HCEC 1CT (cell line): Measurements from ENCODE around the gene TSPAN10.
"Not testable (repeated sequence)": the region's sequence is repeated elsewhere in the genome, so short reads cannot be mapped to it uniquely, and the experiment has no call there.

Experiments used
- DNase-seq: peaks from one replicate; pipeline ENCODE4 v3.0.0-alpha.2; 2017

Gene TSPAN10

DNA sequence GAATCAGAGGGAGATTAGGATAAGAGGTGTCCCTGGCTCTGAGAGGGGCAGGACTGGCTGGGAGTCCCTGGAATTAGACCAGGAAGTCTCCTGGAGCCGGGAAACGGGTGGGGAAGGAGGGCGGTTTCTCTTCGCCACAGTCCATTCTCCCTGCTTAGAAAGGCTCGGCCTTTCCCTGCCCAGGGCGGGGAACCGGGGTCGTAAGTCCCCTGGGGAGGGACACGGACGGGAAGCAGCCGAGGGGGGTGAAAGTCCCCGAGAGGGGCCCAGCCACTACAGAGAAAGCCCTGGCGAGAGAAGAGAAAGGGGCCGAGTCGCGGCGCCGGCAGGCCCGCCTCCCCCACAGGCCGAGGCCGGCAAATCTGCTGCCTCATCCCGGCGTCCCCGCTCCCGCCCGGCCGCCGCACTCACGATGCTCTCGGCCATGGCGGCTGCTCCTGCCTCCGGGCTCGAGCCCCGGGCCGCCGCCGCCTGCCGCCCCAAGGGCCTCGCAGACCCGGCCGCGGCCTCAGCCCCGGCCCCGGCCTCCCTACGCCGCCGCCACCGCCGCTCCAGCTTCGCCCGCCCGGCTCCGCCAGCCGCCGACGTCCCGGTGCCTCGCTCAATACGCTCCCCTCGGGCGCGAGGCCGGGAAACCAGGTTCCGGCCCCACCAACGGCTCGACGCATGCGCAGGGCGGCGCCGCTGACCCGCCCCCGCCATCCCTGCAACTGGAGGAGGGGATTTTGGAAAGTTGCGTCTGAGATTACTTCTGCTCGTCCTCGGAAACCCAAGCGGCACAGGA, at the start of gene TSPAN10, which contains the start of gene NPLOC4:
Gene TSPAN10 (plus strand): TSS at position 692 of the 784 bp plus-strand sequence. CDS start 5,217 bp downstream, outside the sequence.
Gene NPLOC4 (minus strand): TSS at position 608 of the 784 bp plus-strand sequence. CDS start 182 bp downstream, at position 426.
- peak; percentile 74 for DNase-seq

DNA sequence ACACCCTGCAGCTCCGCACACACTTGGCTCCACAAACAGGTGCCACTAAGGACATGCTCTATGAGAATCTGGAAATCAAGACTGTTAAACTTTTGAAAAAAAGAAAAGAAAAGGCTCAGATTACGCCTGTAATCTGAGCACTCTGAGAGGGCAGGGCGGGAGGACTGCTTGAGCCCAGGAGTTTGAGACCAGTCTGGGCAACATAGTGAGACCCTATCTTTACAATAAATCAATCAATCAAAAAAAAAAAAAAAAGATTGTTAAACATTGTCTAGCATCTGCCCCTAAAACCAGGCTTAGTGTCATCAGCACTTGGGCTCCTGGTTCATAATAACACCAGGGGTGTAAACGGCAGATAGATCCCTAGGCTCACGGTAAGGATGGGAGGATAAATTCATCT, 47.4 kb upstream of the TSPAN10 start:
- DNase-seq: no peak

DNA sequence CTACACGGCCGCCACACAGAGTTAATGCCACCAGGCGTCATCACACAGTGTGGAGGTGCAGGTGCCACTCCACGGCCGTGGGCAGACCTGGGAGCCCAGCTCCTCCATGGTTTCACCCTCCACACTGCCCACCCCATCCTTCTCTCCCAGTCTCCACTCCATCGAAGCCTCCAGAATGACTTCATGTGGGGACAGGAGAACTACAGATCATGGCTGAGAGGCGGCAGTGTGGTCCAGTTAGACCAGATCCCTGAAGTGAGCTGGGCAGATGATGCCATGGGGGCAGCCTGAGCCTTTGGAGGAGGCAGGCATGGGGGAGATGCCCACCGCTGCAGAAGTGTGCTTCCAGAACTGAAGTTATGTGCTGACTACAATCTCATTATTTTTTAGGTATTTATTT, 46.9 kb upstream of the TSPAN10 start:
- DNase-seq: no peak

DNA sequence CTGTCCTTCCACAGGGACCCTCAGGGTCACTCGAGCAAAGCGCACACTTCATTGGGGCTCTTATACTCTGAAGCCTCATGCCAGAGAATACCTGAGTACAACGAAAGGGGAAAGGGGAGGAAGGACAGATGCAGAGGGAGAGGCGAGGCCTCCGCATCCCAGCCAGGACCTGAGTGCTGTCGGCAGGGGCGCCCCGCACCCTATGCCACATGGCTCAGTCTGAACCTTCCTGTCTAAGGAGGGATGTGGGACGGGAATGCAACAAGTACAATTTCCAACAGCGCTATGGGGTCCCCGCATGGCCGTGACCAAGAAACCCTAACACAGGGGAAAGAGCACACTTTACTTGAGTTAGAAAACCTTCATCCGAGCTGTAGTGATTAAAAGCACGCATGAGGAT, 45.0 kb upstream of the TSPAN10 start:
- no peak for DNase-seq

DNA sequence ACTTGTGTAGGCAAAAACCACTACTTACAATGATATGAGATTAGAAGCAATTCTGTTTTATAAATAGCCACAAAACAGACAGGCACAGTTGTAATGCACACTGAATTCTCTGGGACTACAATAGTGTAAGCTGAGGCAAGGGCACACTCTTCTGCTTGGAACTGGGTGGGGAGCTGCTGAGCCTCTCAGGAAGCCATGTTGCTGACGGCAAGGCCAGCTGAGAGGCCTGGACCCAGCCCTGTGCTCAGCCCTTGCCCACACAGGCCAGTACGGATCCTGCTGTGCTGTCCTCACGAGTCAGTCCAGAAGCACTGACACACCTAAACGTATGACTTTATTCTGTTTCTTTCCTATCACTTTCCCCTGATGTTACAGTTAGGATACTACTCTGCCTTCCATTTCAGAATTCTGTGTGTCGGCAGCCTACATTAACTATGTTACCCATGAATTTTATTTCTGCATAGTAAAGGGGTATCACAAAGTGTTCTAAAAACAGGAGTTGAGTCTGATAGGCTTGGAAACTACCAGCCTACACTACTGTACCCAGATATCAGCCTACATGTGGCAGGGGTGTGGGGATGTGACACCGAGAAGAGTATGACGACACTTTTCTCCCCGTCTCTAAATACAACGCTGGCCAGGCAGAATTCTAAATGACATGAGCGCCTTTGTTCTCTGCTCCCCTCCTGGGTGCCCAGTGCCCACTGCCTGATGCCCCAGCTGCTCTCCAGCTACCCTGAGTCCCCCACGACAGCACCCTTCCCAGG, 43.7 kb upstream of the TSPAN10 start:
- no peak for DNase-seq

DNA sequence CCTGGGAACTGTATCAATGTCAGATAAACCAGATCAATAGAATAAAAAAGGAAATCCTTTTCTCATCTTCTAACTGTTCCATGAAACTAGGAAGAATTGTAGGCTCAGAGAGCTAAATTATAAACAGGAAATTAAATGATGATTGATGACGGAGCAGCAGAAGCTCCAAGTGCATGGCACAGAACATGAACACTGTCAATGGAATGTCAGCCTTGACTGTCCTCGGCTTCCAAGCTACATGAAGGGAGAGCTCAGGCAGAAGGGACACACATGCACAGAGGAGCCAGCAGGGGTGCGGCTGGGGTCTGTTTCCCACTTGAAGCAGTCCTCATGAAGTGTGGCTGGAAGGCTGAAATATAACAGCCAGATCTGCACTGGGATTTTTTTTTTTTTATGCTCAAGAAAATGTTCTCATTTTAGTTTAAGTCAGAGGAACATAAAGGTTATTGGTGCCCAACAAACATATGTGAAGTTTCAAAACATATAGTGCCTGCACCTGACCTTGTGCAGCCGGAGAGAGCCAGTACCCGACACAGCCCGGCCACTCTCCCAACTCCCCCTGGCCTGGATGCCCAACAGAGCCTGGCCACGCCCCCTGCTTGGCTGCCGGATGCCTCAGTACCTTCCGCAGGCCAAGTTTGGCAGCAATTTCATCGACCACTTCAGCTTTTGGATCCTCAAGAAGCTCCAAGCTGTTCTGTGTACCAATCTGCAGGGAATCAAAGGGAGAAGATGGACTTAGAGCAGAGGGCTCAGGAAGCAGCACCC, 37.1 kb upstream of the TSPAN10 start:
- DNase-seq: peak; percentile 74

DNA sequence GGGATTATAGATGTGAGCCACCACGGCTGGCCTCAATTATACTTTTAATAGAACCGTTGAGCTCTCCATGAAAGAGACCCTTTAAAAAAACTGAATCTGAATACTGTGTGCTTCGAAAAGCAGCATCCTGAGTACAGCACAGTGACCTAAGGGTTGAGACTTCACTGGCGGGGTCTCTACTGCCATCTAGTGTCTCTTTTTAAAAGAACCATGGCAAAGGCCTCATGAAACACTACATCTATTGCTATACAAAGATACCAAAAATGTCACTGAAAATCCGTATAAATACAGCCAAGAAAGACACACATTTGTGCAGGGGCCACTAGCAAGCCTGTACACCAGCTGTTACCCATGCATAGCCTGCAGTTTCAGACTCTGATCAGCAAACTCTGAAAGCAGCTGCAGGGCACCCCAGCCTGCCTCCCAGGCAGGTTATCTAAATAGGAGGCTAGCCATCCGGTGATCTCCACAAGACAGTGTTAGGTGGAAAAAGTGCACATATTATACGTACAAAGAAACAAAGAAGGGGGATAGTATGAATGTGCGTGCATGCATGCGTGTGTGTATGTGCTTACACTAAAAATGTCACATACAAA, 35.4 kb upstream of the TSPAN10 start:
- DNase-seq: peak; percentile 73

DNA sequence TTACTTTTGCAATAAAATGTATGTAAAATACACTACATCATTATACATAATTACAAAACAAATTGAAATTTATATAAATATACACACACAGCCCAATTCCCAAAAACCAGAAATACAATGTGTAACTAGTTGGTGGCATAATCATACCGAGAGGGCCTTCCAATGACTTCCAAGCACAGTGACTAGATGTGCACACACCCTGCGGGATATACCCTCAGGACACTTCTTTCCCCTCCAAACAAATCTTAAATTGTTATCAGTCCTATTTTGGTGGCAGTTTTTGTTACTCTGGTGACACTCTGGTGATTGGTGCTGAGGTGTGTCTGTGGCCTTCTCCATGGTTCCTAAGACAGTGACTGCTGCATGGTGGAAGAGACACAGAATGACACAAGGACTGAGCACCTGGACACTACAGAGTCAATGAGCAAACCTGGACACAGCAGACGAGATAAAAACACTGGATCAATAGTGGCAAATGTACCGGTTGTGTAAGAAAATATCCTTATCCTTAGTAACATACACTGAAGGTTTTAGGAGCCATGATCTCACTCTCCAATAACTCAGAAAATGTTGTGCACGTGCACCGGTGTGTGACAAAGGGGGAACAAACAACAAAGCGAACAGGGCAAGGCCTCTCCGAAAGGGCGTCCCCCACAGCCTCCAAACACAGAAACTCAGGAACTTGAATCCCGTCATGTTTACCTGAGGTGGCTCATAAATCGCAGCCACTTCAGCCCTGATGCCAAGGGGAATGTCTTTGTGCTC, 33.0 kb upstream of the TSPAN10 start:
- DNase-seq: no peak

DNA sequence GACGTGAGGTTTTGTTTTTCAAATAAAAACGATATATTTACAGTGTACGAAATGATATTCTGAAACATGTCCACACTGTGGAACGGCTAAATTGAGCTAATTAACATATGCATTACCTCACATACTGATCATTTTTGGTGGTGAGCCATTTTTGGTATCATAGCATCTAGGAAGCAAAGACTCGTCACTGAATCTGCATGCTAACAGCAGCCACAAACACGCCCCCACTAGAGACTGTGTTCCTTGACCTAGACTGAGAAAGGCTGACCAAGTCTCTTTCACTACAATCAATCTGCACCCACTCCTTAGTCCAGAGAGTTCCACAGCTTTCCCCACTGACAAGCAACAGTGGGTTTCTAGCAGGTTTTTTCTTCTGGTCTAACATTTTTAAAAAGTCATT, 29.6 kb upstream of the TSPAN10 start:
- DNase-seq: no peak

DNA sequence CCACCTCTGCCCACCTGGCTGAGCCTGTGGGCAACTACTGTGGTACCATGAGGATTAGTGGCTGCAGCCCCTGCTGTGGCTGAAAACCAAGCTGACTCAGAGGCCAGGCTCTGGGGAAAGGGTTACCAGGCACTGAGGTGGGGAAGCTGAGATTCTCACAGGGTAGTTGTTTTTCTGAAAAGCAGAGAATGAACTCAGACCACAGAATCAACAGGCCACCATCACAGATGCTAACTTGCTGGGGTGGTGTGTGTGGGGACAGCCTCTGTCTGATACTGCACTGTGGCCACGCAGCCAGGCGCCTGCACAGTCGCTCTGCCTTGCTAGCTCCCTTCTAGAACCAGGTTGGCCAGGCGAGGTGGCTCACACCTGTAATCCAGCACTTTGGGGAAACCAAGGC, 28.9 kb upstream of the TSPAN10 start:
- no peak for DNase-seq

DNA sequence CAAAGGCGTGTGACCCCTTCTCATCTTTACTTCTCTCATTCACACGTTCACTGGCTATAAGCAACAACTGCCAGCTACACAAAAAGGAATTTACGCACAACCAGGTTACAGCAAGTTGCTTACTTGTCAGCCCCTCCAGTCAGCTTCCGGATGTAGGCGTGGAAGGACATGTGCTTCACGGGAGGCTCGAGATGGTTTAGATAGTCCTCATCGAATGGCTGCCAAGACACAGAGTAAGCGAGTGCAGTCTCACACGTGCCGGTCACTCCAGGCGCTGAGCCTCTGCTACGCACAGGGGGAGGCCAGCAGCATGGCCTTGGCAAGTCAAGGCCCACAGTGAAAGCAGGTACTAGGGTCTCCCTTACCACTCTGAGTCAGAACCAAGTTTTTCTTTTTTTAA, 28.4 kb upstream of the TSPAN10 start:
- no peak for DNase-seq

DNA sequence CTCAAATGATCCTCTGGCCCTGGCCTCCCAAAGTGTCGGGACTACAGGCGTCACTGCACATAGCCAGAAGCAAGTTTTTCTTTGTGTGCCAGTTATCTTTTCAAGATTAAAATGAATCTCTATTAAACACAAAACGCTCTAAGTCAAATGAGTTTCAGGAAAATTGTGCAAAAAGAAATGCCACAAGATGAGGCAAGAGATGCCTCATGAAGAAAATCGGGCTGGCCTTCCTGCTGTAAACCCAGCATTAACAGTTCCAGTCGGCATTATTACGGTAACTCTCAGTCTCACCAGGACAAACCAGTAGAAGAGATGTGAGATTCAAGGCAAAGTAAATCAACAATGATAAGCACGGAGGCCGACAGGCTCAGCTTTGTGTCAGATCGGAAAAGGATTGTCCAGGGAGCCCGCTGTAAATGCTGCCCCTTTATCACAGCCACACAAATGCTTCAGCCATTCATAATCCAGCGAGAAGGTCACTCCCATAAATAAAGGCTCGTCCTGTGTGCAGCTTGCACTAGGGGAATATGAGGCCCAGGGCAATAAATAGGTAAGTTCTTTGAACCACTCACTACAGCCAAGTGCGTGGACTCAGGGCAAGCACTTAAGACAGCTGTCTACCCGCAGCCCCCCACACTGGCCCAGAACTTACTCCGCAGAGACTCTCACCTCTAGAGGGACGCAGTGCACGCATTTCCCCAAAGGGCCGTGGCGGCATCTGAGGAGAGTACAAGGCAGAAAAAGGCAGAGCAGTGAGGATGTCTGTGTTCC, 27.3 kb upstream of the TSPAN10 start:
- no peak for DNase-seq

DNA sequence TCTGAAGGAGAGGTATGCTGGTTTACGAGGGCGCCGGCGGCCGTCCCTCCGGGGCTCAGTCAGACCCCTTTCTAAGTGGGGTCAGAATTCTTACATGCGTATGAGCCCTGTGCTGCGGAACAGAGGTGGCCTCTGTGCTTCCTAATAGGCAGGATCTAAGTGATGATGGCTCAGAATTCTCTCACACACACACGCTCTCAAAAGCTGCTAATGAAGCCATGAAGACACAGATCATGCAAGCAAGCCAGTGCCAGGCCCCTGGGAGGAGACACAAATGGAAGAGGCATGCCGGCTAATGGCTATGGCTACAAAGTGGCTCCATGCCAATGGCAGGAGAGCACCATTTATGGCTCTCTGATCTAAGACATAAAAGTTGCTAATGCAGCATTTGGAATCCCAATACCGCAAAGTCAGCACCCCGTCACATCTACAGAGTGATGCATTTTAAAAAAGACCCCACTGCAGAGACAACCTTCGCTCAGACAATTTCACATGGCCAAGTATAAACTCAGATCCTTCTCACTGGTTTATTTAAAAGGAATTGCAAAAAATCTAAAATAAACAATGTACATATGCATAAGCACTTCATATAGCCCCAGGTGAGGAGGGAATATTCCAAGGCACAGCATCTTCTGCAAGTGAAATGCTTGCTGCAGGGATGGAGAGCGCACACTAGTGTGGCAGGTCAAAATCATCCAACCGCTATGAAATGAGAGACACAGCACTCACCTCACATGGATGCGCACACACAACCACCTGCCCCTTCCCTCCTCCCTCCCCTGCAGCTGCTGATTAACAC, 24.6 kb upstream of the TSPAN10 start:
- no peak for DNase-seq

DNA sequence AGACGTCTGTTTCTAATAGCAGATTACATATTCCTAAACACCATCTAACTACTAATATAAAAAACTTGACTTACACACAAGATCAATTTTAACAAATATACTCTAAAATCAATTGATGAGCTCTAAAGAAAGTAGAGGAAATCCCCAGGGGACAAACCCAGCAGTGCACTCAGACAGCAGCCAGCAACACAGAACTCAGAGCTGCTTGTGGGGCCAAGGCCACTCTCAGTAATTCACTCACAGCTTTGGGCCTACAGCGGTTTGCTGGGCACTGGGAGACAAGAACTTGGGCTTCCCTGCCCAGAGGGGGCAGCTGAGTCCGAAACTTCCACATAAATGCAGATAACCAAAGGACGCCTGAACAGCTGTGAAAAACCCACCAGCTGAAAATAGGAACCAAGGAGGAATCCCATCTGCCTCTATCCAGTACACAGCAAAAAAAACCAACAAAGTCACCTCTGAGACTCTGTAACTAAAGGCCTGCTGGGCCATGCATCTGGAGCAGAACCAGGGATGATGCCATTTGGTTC, 21.5 kb upstream of the TSPAN10 start:
- DNase-seq: no peak

DNA sequence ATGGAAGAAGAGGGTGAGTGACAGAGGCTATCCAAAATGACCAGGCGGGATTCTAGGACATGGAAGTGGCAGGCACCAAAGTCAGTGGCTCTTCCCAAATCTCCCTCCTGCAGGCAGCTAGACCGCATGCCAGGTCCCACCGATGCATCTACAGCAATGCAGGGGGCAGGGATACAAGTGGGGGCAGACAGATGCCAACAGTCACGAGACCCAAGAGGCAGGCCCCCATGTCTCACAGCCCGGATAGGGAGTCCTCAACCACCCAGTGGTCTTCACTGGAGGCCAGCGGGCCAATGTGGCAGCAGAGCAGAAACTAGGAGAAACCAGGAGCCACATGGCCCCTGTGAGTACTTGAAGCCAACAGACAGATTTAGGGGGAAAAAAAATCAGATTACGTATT, 20.1 kb upstream of the TSPAN10 start:
- DNase-seq: no peak

DNA sequence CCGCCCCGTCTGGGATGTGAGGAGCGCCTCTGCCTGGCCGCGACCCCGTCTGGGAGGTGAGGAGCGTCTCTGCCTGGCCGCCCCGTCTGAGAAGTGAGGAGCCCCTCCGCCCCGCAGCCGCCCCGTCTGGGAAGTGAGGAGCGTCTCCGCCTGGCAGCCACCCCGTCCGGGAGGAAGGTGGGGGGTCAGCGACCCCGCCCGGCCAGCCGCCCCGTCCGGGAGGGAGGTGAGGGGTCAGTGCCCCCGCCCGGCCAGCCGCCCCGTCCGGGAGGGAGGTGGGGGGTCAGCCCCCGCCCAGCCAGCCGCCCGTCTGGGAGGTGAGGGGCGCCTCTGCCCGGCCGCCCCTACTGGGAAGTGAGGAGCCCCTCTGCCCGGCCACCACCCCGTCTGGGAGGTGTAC, 18.7 kb upstream of the TSPAN10 start:
- DNase-seq: not testable (repeated sequence)

DNA sequence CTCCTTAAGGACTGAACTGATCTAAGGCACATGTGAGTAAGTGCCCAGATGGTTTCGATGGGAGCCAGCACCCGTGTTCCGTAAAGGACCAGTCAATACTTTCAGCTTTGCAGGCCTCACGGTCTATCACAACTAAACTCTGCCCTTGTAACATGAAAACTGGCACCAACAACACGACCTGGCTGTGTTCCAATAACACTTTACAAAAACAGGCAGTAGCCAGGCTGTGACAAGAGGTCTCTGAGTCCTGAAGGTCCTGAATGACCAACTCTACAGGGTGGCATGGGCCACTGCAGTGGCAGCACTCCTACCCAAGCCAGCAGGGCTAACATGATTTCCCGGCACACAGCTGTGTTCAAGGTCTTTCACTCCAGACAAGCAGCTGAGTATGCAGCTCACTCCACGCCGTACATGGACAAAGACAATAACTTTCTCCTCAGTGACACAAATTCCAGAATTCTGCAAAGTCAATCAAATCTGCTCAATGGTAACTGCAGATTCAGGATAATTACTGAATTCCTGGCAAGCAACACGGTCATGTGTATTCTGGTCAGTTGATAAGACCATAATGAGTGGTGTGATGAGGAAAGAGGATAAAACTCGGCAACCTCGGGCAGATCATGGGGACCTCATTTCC, 15.4 kb upstream of the TSPAN10 start:
- DNase-seq: no peak

DNA sequence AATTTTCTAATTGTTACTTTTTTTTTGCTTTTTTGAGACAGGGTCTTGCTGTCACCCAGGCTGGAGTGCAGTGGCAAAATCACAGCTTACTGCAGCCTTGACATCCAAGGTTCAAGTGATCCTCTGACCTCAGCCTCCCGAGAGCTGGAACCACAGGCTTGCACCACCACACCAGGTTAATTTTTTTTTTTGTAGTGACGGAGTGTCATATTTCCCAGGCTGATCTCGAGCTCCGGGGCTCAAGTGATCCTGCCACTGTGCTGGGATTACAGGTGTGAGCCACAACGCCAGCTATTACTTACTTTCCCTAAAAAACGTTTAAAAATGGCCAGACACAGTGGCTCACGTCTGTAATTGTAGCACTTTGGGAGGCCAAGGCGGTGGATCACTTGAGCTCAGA, 6.7 kb upstream of the TSPAN10 start:
- no peak for DNase-seq

DNA sequence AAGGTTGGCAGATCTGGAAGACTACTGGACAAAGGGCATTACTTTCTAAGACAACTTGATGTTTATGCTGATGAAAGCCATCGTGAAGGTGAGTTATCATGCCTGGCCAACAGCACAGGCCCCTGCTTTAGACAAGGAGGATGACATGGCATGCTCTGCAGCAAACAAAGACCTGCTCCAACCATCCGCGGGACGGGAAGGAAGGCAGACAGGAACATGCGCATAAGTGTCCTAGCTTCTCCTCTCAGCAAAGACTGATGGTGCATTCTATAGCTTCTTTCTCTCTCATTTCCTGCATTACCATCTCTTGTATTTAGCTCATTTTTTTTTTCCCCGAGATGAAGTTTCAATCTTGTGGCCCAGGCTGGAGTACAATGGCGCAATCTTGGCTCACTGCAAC, 5.5 kb upstream of the TSPAN10 start:
- no peak for DNase-seq

DNA sequence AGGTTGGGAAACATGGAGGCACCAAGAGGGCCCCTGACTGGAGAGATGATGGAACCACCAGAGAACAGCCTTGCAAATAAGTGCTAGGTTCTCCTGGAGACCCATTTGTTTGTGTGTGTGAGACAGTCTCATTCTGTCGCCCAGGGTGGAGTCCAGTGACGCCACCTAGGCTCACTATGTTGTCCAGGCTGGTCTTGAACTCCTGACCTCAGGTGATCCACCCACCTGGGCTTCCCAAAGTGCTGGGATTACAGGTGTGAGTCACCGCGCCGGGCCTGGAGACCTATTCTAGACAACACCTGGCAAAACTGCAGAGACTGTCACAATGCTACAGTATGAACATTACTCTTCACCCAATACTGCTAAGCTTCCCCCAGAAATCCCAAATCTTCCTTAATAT, 1.6 kb upstream of the TSPAN10 start:
- DNase-seq: no peak
